GM23338 (cell line): Measurements from ENCODE around the gene DTYMK. TPM values are rescaled to one million over a fixed set of nuclear protein-coding genes. Genes with fewer than 3 reads are reported as not detected.
"Not testable (repeated sequence)": the region's sequence is repeated elsewhere in the genome, so short reads cannot be mapped to it uniquely, and the experiment has no call there.

ENCODE experiments used
- ATAC-seq: fragments of 200-7000 bp; cut with Tn5 transposase; 3 replicates; pipeline ENCODE4 v1.9.1; 2020
- DNase-seq: peaks from one replicate; pipeline ENCODE4 v3.0.0-alpha.2; 2015; ENCODE audit warnings: low spot score
- H2AFZ ChIP-seq: fragments of 200-600 bp; sonication (generic); 2 replicates; pipeline ENCODE4 v1.8.0; 2016; ENCODE audit warnings: antibody characterized with exemption, mild to moderate bottlenecking, moderate library complexity
- H3F3A ChIP-seq: fragments of 200-600 bp; sonication (generic); replicated peaks from 2 replicates; pipeline ENCODE4 v1.8.0; 2017; ENCODE audit warnings: antibody characterized with exemption, mixed run types, low read depth
- H3K27ac ChIP-seq: fragments of 200-600 bp; sonication (generic); 2 replicates; pipeline ENCODE4 v1.6.1; 2016; ENCODE audit warnings: low read depth
- H3K27me3 ChIP-seq: fragments of 200-600 bp; sonication (generic); 2 replicates; pipeline ENCODE4 v1.8.0; 2016; ENCODE audit warnings: mild to moderate bottlenecking, mixed run types, moderate library complexity; ENCODE audit not compliant: insufficient read depth
- H3K36me3 ChIP-seq: fragments of 200-600 bp; sonication (generic); 2 replicates; pipeline ENCODE4 v1.8.0; 2016; ENCODE audit warnings: mild to moderate bottlenecking; ENCODE audit not compliant: insufficient read depth
- H3K4me1 ChIP-seq: fragments of 200-600 bp; sonication (generic); 2 replicates; pipeline ENCODE4 v1.8.0; 2016; ENCODE audit warnings: mild to moderate bottlenecking, moderate library complexity; ENCODE audit not compliant: insufficient read depth
- H3K4me2 ChIP-seq: fragments of 200-600 bp; sonication (generic); 2 replicates; pipeline ENCODE4 v1.7.1; 2017; ENCODE audit warnings: mixed run types
- H3K4me3 ChIP-seq: fragments of 200-600 bp; sonication (generic); 2 replicates; pipeline ENCODE4 v1.6.1; 2016; ENCODE audit warnings: mixed run types
- H3K79me2 ChIP-seq: fragments of 200-600 bp; sonication (generic); replicated peaks from 2 replicates; pipeline ENCODE4 v1.8.0; 2017; ENCODE audit warnings: mild to moderate bottlenecking; ENCODE audit not compliant: insufficient read depth
- H3K9me2 ChIP-seq: fragments of 200-600 bp; sonication (generic); 2 replicates; pipeline ENCODE4 v1.8.0; 2017; ENCODE audit not compliant: insufficient read depth
- H4K20me1 ChIP-seq: fragments of 200-600 bp; sonication (generic); replicated peaks from 2 replicates; pipeline ENCODE4 v1.8.0; 2017; ENCODE audit warnings: mild to moderate bottlenecking; ENCODE audit not compliant: insufficient read depth
- H3K27ac Mint-ChIP-seq: 2 replicates; pipeline ENCODE4 v1.8.0; 2020; ENCODE audit warnings: inconsistent platforms, mild to moderate bottlenecking, moderate library complexity, mixed read lengths
- H3K27me3 Mint-ChIP-seq: 3 replicates; pipeline ENCODE4 v1.8.0; 2022; ENCODE audit warnings: low read depth, mild to moderate bottlenecking, moderate library complexity, mixed read lengths, inconsistent platforms; ENCODE audit not compliant: insufficient read depth, poor library complexity
- H3K36me3 Mint-ChIP-seq: 3 replicates; pipeline ENCODE4 v1.8.0; 2021; ENCODE audit warnings: low read depth, mild to moderate bottlenecking, inconsistent platforms, moderate library complexity, mixed read lengths
- H3K4me1 Mint-ChIP-seq: 3 replicates; pipeline ENCODE4 v1.8.0; 2020; ENCODE audit warnings: mild to moderate bottlenecking, inconsistent platforms, mixed read lengths
- H3K4me3 Mint-ChIP-seq: 3 replicates; pipeline ENCODE4 v1.8.0; 2021; ENCODE audit warnings: moderate library complexity, mild to moderate bottlenecking, inconsistent platforms, mixed read lengths
- H3K9me3 Mint-ChIP-seq: 3 replicates; pipeline ENCODE4 v1.8.0; 2020; ENCODE audit warnings: moderate library complexity, mild to moderate bottlenecking, inconsistent platforms, mixed read lengths
- CREB1 ChIP-seq: fragments of 250-450 bp; sonication (Bioruptor Pico); IDR thresholded peaks from 2 replicates; pipeline ENCODE4 v1.5.0; 2020; ENCODE audit warnings: low read depth, mild to moderate bottlenecking, moderate library complexity
- CTCF ChIP-seq, 2 experiments: fragments of 200-600 bp in 1 of 2; sonication (generic) in 1 of 2; conservative IDR thresholded peaks; 2 replicates each; pipeline versions ENCODE4 v1.5.1 to v1.6.1; 2016 to 2017; ENCODE audit warnings: antibody characterized with exemption in 2 of 2, low read depth in 2 of 2, mild to moderate bottlenecking in 2 of 2, moderate library complexity in 1 of 2
- ZNF114 ChIP-seq: fragments of 250-450 bp; sonication (Bioruptor Pico); IDR thresholded peaks from 2 replicates; pipeline ENCODE4 v1.5.0; 2020; ENCODE audit warnings: mild to moderate bottlenecking, moderate library complexity
- polyA plus RNA-seq: library from polyadenylated mRNA; unstranded; fragments of >200 nt; fragmentation: Nextera tagmentation; extraction: Ambion mirVana; gene quantifications from 2 replicates; pipeline ENCODE4 v1.2.1, GENCODE V29; 2016
- total RNA-seq: library from RNA; depleted of rRNA; stranded (reverse); fragments of >200 nt; shearing (Covaris generic); gene quantifications from 2 replicates; pipeline ENCODE4 v1.2.3, GENCODE V29; 2014
- TF ChIP-seq, protein P1 (sequence below): fragments of 250-450 bp; sonication (Bioruptor Pico); IDR thresholded peaks from 2 replicates; pipeline ENCODE4 v1.5.0; 2020; ENCODE audit warnings: mild to moderate bottlenecking, moderate library complexity

The DTYMK gene
- total and polyA plus RNA-seq, 2 experiments from 2014 or later, result 55.4 to 65.4 TPM

DNA sequence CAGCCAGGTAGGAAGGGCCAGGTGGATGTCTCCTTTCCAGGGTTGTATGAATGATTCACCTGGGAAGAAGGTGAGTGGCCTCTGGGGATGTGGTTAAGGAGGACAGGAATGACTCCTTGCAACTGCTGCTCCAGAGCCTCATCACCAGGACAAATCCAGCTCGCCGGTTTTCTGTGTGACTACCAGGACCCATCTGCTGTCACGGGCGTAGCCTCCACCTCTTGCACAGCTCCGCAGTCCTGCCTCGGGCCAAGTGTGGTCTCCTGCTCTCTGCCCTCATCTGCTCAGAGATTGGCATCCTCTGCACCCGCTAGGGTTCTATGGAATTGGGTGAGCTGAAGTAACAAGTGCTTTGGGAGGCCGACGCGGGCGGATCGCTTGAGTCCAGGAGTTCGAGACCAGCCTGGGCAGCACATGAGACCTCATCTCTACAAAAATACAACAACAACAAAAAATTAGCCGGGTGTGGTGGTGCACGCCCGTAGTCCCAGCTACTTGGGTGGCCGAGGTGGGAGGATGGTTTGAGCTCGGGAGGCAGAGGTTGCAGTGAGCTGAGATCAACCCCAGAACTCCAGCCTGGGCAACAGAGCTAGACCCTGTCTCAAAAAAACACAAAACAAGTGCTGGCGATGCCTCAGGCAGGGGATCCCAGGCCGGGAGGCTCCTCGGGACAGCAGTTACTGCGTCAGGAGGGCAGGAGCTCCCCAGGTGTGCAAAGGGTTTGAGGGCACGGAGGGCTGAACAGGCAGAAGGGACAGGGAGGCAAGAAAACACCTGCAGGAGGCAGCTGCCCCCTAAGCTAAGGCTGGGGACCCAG, 47.0 kb upstream of the DTYMK start (continued):
- TF ChIP-seq, protein P1, sequence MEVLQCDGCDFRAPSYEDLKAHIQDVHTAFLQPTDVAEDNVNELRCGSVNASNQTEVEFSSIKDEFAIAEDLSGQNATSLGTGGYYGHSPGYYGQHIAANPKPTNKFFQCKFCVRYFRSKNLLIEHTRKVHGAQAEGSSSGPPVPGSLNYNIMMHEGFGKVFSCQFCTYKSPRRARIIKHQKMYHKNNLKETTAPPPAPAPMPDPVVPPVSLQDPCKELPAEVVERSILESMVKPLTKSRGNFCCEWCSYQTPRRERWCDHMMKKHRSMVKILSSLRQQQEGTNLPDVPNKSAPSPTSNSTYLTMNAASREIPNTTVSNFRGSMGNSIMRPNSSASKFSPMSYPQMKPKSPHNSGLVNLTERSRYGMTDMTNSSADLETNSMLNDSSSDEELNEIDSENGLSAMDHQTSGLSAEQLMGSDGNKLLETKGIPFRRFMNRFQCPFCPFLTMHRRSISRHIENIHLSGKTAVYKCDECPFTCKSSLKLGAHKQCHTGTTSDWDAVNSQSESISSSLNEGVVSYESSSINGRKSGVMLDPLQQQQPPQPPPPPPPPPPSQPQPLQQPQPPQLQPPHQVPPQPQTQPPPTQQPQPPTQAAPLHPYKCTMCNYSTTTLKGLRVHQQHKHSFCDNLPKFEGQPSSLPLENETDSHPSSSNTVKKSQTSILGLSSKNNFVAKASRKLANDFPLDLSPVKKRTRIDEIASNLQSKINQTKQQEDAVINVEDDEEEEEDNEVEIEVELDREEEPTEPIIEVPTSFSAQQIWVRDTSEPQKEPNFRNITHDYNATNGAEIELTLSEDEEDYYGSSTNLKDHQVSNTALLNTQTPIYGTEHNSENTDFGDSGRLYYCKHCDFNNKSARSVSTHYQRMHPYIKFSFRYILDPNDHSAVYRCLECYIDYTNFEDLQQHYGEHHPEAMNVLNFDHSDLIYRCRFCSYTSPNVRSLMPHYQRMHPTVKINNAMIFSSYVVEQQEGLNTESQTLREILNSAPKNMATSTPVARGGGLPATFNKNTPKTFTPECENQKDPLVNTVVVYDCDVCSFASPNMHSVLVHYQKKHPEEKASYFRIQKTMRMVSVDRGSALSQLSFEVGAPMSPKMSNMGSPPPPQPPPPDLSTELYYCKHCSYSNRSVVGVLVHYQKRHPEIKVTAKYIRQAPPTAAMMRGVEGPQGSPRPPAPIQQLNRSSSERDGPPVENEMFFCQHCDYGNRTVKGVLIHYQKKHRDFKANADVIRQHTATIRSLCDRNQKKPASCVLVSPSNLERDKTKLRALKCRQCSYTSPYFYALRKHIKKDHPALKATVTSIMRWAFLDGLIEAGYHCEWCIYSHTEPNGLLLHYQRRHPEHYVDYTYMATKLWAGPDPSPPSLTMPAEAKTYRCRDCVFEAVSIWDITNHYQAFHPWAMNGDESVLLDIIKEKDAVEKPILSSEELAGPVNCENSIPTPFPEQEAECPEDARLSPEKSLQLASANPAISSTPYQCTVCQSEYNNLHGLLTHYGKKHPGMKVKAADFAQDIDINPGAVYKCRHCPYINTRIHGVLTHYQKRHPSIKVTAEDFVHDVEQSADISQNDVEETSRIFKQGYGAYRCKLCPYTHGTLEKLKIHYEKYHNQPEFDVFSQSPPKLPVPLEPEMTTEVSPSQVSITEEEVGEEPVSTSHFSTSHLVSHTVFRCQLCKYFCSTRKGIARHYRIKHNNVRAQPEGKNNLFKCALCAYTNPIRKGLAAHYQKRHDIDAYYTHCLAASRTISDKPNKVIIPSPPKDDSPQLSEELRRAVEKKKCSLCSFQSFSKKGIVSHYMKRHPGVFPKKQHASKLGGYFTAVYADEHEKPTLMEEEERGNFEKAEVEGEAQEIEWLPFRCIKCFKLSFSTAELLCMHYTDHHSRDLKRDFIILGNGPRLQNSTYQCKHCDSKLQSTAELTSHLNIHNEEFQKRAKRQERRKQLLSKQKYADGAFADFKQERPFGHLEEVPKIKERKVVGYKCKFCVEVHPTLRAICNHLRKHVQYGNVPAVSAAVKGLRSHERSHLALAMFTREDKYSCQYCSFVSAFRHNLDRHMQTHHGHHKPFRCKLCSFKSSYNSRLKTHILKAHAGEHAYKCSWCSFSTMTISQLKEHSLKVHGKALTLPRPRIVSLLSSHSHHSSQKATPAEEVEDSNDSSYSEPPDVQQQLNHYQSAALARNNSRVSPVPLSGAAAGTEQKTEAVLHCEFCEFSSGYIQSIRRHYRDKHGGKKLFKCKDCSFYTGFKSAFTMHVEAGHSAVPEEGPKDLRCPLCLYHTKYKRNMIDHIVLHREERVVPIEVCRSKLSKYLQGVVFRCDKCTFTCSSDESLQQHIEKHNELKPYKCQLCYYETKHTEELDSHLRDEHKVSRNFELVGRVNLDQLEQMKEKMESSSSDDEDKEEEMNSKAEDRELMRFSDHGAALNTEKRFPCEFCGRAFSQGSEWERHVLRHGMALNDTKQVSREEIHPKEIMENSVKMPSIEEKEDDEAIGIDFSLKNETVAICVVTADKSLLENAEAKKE (CRISPR knock-in tag), result no peak
- TF ChIP-seq ZNF114 (CRISPR knock-in tag), result no peak

GRCh38 chr2:241732513-241733186, 46.0 kb upstream of the DTYMK start:
- ATAC-seq, H3K4me3 Mint-ChIP-seq, H4K20me1 ChIP-seq, H3K36me3 Mint-ChIP-seq, H3K4me2 ChIP-seq, H3K27ac ChIP-seq, H3K4me1 Mint-ChIP-seq, H3K27me3 ChIP-seq, H3K4me3 ChIP-seq, H3K36me3 ChIP-seq, H3K4me1 ChIP-seq, H3K9me2 ChIP-seq, H3K79me2 ChIP-seq, H3K9me3 Mint-ChIP-seq, H3F3A ChIP-seq, H2AFZ ChIP-seq, H3K27ac Mint-ChIP-seq: not testable (repeated sequence)
- peak; percentile 62 for DNase-seq
- peaks cover 15% of the 10 kb centered on the region for H3K27me3 Mint-ChIP-seq
- TF ChIP-seq CREB1 (CRISPR knock-in tag) (peak; percentile 67), CTCF (conservative IDR thresholded peaks at IDR 0.05; ENCODE audit: low read depth in 2 of 2) (peak; percentile 40 to 60; a peak in 3 of 4 replicates)
